WERI-Rb-1 (cell line): ENCODE measurements around the gene DPP10.

Experiments
- DNase-seq: peaks from one replicate; pipeline ENCODE4 v3.0.0-alpha.2; 2020
- H3K27ac ChIP-seq: fragments of 250-450 bp; sonication (Bioruptor Pico); 2 replicates; pipeline ENCODE4 v1.5.1; 2020; ENCODE audit warnings: mild to moderate bottlenecking, moderate library complexity
- H3K27me3 ChIP-seq: fragments of 250-450 bp; sonication (Bioruptor Pico); 2 replicates; pipeline ENCODE4 v1.5.1; 2021; ENCODE audit warnings: mild to moderate bottlenecking, low read depth, moderate library complexity; ENCODE audit not compliant: insufficient read depth, severe bottlenecking
- H3K36me3 ChIP-seq: fragments of 250-450 bp; sonication (Bioruptor Pico); 2 replicates; pipeline ENCODE4 v1.5.1; 2020; ENCODE audit warnings: mild to moderate bottlenecking, moderate library complexity
- H3K4me3 ChIP-seq: 2 replicates; pipeline ENCODE4 v1.5.1; 2011; ENCODE audit warnings: low read depth, mild to moderate bottlenecking, control low read depth, low read length
- H3K9me3 ChIP-seq: fragments of 250-450 bp; sonication (Bioruptor Pico); 2 replicates; pipeline ENCODE4 v1.5.1; 2021; ENCODE audit warnings: mild to moderate bottlenecking, moderate library complexity; ENCODE audit not compliant: severe bottlenecking
- CTCF ChIP-seq: IDR thresholded peaks from 2 replicates; pipeline ENCODE4 v1.5.1; 2011; ENCODE audit warnings: low read depth, mild to moderate bottlenecking, control low read depth, inconsistent platforms, low read length

Gene DPP10

GRCh38 chr2:114610677-114611076 lies 168.2 kb downstream of the DPP10 start:
- Histone ChIP-seq H3K36me3 (no peaks in the 10 kb centered on the region), H3K27me3 (no peaks in the 10 kb centered on the region), H3K9me3 (no peaks in the 10 kb centered on the region), H3K27ac (no peak overlapping the region), H3K4me3 (no peak overlapping the region)
- DNase-seq: peak; percentile 55
- no peak for TF ChIP-seq CTCF

DNA sequence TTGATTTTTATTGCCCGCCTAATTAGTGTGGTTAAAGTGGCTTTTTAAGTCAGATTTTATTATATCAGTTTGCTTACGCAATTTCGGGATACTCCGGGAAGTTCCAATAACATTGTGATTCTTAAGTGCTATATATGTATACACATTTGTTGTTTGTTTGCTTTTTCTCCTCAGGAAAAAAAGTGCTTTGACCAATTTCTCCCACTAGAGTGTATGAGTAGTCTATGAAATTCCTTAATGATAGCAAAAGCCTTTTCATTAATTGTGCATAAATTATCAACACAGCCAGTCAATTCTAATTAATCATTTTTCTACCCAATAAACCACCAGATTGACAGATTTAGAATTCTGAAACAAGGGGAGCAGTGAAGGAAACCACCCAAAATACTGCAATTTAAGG lies 172.2 kb downstream of the DPP10 start:
- H3K9me3 ChIP-seq: no peaks in the 10 kb centered on the region
- no peak overlapping the region for H3K27ac ChIP-seq
- no peaks in the 10 kb centered on the region for H3K27me3 ChIP-seq
- TF ChIP-seq CTCF: no peak
- no peak for DNase-seq
- no peak overlapping the region for H3K4me3 ChIP-seq
- H3K36me3 ChIP-seq: no peaks in the 10 kb centered on the region

DNA sequence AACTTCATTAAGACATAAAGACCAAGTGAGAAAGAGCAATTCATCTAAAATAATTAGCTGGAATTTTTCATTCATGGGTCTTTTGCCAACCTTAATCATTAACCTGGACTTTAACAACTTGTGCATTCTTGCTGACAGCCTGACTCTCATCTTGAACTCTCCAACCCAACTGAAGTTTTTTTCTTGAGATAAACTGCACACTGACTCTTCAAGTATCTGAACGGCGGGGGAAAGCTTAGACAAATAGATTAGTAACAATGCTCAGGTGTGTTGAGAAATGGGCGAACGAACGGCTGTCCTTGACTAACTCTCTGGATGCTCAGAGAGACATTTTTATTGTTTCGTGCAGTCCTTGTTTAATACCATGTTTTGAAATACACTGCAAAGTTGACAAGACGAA lies 186.0 kb downstream of the DPP10 start:
- H3K36me3 ChIP-seq: no peaks in the 10 kb centered on the region
- no peak for TF ChIP-seq CTCF
- H3K9me3 ChIP-seq: peaks cover 7% of the 10 kb centered on the region
- no peak overlapping the region for H3K4me3 ChIP-seq
- DNase-seq: no peak
- no peaks in the 10 kb centered on the region for H3K27me3 ChIP-seq
- H3K27ac ChIP-seq: no peak overlapping the region

DNA sequence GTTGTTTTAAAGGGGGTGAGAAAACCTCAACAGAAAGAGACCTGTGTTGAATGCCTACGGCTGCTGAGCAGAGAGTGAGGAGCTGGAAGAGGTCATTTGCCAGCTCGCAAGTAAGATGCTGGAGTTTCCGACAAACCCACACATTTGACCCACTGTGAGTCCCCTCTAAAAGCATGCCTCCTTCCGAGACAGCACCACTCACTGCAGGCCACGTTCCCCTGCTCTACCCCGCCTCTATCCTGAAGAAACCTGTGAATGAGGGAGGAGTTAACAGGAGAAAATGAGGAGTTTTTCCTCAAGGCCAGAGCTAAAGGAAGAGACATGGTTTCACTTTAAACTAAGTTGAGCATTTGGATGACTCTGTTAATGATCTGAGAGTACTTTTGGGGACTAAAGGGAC lies 188.7 kb downstream of the DPP10 start:
- Histone ChIP-seq H3K9me3 (peaks cover 8% of the 10 kb centered on the region), H3K4me3 (no peak overlapping the region), H3K27me3 (no peaks in the 10 kb centered on the region), H3K27ac (no peak overlapping the region), H3K36me3 (no peaks in the 10 kb centered on the region)
- no peak for DNase-seq
- no peak for TF ChIP-seq CTCF

DNA sequence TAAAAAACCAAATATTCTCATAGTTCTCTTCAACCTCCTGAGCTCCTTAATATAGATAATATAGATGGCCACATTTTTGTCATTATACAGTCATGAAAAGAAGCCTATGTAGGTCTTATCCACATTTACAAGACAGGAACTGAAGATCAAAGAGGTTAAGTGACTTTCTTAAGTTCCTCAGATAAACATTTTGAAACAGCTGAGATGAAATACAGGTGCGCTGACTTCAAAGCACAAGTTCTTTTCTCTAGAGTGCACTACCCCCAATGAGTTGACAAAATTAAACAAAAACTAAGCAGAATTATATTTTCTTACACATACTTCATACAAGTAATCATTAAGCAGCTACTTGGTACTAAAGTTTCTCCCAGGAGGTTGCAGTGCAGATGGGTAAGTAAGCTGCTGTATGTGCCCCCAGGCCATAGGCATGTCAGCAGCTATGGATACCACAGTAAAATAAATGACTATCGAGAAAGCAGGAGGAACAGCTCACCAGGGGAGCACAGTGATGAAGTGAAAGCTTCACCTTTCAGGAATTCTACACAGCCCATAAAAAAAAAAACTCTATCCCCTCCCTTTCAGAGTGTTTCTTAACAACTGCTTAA lies 199.8 kb downstream of the DPP10 start:
- H3K4me3 ChIP-seq: no peak overlapping the region
- no peak for TF ChIP-seq CTCF
- no peak for DNase-seq
- peaks cover 18% of the 10 kb centered on the region for H3K9me3 ChIP-seq
- H3K36me3 ChIP-seq: no peaks in the 10 kb centered on the region
- H3K27ac ChIP-seq: no peak overlapping the region
- no peaks in the 10 kb centered on the region for H3K27me3 ChIP-seq

- no peak overlapping the region for H3K4me3 ChIP-seq
- no peaks in the 10 kb centered on the region for H3K27me3 ChIP-seq
- DNase-seq: no peak
- no peaks in the 10 kb centered on the region for H3K36me3 ChIP-seq
- peaks cover 13% of the 10 kb centered on the region for H3K9me3 ChIP-seq
- no peak for TF ChIP-seq CTCF
- no peak overlapping the region for H3K27ac ChIP-seq
Observed at GRCh38 chr2:114642988-114643553, 200.6 kb downstream of the DPP10 start.
